ENCODE results near the gene FOXO3. TPM values are rescaled to one million over a fixed set of nuclear protein-coding genes. Genes with fewer than 3 reads are reported as not detected.
A peak's percentile ranks its signal among the peaks of the same experiment; 100 is the strongest.

FOXO3 gene
- total RNA-seq, 3 donors from 2014 or later: 52.4 to 60.4 (median 60.1) TPM

DNA sequence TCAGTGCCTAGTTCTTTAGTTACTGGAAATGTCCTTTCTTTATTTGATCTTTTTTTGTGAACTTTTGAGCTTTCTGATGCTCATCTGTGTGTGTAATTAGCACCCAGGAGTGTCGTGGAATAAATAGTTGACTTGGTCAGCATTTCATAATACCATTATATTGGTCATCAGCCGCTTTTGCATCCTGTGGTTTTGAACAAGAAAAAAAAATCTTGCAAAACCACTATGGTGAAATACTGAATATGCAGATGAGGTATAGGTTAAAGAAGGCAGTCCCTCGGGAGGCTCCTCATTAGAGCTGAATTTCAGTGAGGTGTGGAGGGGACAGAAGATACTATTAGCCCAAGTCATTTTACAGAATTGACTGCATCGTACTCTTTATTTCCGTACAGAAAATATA is 90.1 kb downstream of the FOXO3 start:
- intact Hi-C loops (cut with DNase I, micrococcal nuclease): no loop called here
- Histone ChIP-seq H3K4me3 (no peak overlapping the region), H3K4me1 (ENCODE audit: low read depth) (peaks cover 17% of the 10 kb centered on the region), H3K9me3 (no peaks in the 10 kb centered on the region), H3K36me3 (ENCODE audit: low read depth) (no peaks in the 10 kb centered on the region)
- no peak for DNase-seq
- no peak for ATAC-seq
- TF ChIP-seq, protein P1, sequence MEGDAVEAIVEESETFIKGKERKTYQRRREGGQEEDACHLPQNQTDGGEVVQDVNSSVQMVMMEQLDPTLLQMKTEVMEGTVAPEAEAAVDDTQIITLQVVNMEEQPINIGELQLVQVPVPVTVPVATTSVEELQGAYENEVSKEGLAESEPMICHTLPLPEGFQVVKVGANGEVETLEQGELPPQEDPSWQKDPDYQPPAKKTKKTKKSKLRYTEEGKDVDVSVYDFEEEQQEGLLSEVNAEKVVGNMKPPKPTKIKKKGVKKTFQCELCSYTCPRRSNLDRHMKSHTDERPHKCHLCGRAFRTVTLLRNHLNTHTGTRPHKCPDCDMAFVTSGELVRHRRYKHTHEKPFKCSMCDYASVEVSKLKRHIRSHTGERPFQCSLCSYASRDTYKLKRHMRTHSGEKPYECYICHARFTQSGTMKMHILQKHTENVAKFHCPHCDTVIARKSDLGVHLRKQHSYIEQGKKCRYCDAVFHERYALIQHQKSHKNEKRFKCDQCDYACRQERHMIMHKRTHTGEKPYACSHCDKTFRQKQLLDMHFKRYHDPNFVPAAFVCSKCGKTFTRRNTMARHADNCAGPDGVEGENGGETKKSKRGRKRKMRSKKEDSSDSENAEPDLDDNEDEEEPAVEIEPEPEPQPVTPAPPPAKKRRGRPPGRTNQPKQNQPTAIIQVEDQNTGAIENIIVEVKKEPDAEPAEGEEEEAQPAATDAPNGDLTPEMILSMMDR (IDR thresholded peaks at IDR 0.05): no peak

DNA sequence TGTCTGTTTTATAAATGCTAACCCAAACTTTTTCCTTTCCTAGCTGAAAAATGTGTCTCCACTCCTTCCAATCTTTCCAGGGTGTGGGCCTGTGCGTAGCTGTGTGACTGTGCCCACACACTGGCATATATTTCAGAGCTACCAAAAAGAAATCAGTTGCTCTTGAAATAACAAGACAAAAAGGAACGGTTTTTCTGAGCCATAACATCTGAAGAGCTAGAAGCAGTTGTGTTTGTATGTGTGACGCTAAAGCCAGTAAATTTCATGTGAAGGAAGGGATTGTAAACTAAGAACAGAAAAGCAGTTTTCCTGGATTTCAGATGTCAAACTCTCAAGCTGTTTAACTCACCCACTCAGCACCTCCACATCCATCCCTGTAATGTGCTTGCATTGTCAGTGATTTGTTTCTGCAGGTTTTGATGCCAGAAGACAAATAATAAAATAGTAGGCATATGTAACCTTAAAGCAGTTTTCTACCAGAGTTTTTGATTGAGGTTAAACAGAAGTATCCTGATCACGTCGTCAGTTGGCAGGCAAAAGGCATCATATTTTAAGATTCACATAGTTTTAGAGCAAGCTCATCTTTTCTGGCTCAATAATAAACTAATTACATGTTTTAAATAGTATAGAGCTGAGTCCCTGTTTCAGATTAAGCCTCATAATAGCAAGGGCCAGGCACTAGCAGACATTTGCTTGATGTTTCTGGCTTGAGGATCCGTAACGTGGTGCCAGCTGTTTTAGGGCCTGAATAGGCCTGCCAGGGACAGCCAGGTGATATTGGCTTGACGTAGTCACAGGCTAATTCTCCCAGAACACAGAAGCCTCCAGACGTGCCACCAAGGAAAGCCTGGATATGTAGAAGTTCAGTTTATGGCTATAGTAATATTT is 90.9 kb downstream of the FOXO3 start:
- no peak overlapping the region for H3K4me3 ChIP-seq
- DNase-seq: no peak
- TF ChIP-seq, protein P1 (IDR thresholded peaks at IDR 0.05): no peak

DNA sequence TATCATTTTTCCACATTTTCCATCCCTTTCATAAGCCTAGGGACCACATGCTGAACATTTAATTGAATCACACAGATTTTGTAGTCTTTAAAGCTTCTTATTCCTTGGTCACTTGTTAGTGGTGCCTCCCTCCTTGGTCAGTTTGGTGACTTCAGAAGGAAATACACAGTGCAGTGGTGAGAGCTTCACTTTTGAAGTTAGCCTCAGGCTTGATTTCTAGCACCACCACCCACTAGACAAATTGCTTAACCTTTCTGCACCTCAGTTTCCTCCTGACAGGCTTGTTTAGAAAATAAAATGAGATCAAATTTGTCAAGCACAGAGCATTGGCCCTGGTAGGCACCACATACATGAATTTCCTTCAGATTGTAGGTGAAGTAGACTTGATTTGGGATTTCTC is 91.7 kb downstream of the FOXO3 start:
- no peaks in the 10 kb centered on the region for H3K9me3 ChIP-seq
- ATAC-seq: no peak
- intact Hi-C loops (cut with DNase I, micrococcal nuclease): no loop called here
- H3K36me3 ChIP-seq (ENCODE audit: low read depth): no peaks in the 10 kb centered on the region
- DNase-seq: no peak
- TF ChIP-seq, protein P1 (IDR thresholded peaks at IDR 0.05): no peak
- H3K4me1 ChIP-seq (ENCODE audit: low read depth): peaks cover 28% of the 10 kb centered on the region
- H3K4me3 ChIP-seq: no peak overlapping the region

More for the DNA sequence above, 90.9 kb downstream of the FOXO3 start:
- peaks cover 25% of the 10 kb centered on the region for H3K4me1 ChIP-seq (ENCODE audit: low read depth)
- no peaks in the 10 kb centered on the region for H3K9me3 ChIP-seq
- intact Hi-C loops (cut with DNase I, micrococcal nuclease): no loop called here
- ATAC-seq: no peak
- H3K36me3 ChIP-seq (ENCODE audit: low read depth): no peaks in the 10 kb centered on the region

DNA sequence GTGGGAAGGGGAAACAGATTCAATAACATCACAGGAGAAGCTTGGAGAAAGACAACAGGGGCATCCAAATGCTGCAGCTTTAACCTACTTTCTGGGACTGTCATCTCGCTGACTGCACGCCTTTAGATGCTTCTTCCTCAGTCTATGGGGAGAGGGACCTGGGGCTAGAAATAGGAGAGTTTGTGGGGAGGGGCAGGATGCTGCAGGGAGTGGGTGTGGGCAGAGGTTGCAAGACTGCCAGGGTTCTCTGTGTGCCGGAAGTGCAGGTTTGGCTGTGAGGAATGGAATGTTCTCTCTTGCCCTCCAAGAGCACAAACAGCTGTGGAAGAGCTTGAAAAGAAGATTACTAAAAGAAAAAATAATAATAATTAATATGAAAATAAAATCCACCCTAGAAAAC is 93.2 kb downstream of the FOXO3 start:
- DNase-seq (no peak), ATAC-seq (peak; percentile 14)
- no peaks in the 10 kb centered on the region for H3K36me3 ChIP-seq (ENCODE audit: low read depth)
- no peaks in the 10 kb centered on the region for H3K9me3 ChIP-seq
- intact Hi-C loops (cut with DNase I, micrococcal nuclease): no loop called here
- H3K4me3 ChIP-seq: no peak overlapping the region
- peaks cover 28% of the 10 kb centered on the region for H3K4me1 ChIP-seq (ENCODE audit: low read depth)
- TF ChIP-seq, protein P1 (IDR thresholded peaks at IDR 0.05): no peak

DNA sequence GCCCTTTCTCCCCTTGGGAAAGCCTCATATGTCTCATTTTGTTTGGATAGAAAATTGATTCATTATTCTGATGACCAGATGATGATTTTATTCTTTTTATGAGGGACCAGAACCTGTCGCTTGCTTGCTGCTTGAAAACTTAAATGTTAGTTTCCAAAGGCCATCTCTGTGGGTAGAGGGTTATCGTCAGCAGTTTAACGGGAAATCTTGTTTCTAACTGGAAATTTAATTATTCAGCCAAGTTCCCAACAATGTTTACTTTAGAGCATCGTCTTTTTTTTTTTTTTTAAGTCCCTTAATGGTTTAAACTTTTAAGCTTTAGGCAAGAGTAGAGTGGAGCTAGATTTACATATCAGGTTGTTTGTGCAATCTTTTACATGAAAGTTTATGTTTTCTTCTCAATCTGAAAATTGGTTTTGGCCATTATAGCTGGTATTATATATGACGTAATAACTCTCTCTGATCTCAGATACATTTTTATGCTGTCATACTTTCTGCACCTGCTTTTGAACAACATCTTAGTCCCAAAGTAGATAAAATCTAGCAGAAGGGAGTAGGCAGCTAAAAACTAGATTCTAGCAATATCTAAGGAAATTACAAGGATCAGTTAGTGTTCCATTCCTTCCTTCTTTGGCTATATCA is 93.9 kb downstream of the FOXO3 start:
- intact Hi-C loops (cut with DNase I, micrococcal nuclease): no loop called here
- no peaks in the 10 kb centered on the region for H3K9me3 ChIP-seq
- H3K36me3 ChIP-seq (ENCODE audit: low read depth): no peaks in the 10 kb centered on the region
- peaks cover 28% of the 10 kb centered on the region for H3K4me1 ChIP-seq (ENCODE audit: low read depth)
- ATAC-seq (no peak), DNase-seq (no peak)
- no peak overlapping the region for H3K4me3 ChIP-seq
- TF ChIP-seq, protein P1 (IDR thresholded peaks at IDR 0.05): no peak

All from mucosa of descending colon (tissue), 3 donors.